IPS-NIHi11 (cell line): ENCODE results near the gene ADORA1.
A peak's percentile ranks its signal among the peaks of the same experiment; 100 is the strongest.

Source experiments
- DNase-seq: peaks from one replicate; pipeline ENCODE4 v3.0.0; 2012; ENCODE audit warnings: mixed read lengths, low spot score

Gene ADORA1

GRCh38 chr1:203158423-203158822 lies 30.9 kb downstream of the ADORA1 start:
- DNase-seq = no peak

- no peak for DNase-seq
Measured at GRCh38 chr1:203158960-203159665, 31.6 kb downstream of the ADORA1 start.

GRCh38 chr1:203159844-203160243 lies 32.3 kb downstream of the ADORA1 start:
- DNase-seq = no peak

GRCh38 chr1:203161175-203161574 lies 33.6 kb downstream of the ADORA1 start:
- DNase-seq = no peak

GRCh38 chr1:203161703-203162102 lies 34.2 kb downstream of the ADORA1 start:
- DNase-seq = no peak

GRCh38 chr1:203162403-203162802 lies 34.9 kb downstream of the ADORA1 start:
- no peak for DNase-seq

GRCh38 chr1:203163891-203164635 lies 36.5 kb downstream of the ADORA1 start:
- DNase-seq = no peak

GRCh38 chr1:203165101-203165799 lies 37.7 kb downstream of the ADORA1 start:
- no peak for DNase-seq

GRCh38 chr1:203165800-203166161 lies 38.3 kb downstream of the ADORA1 start:
- DNase-seq = no peak

GRCh38 chr1:203166192-203166940 lies 38.8 kb downstream of the ADORA1 start:
- DNase-seq = peak; percentile 70

GRCh38 chr1:203167026-203167912 lies 39.7 kb downstream of the ADORA1 start:
- DNase-seq = no peak

- no peak for DNase-seq
Measured at GRCh38 chr1:203167913-203168200, 40.3 kb downstream of the ADORA1 start.

- no peak for DNase-seq
Measured at GRCh38 chr1:203168256-203168786, 40.8 kb downstream of the ADORA1 start.

GRCh38 chr1:203168991-203169390 lies 41.5 kb downstream of the ADORA1 start:
- no peak for DNase-seq

- no peak for DNase-seq
Measured at GRCh38 chr1:203169770-203170520, 42.4 kb downstream of the ADORA1 start.

GRCh38 chr1:203170625-203171330 lies 43.3 kb downstream of the ADORA1 start:
- no peak for DNase-seq

GRCh38 chr1:203171341-203172183 lies 44.0 kb downstream of the ADORA1 start:
- DNase-seq = no peak

GRCh38 chr1:203172184-203173010 lies 44.9 kb downstream of the ADORA1 start:
- DNase-seq = peak; percentile 92
